Transverse colon (tissue), 4 donors: ENCODE results near the gene NFAM1.

ENCODE experiments used
- CTCF ChIP-seq, 5 experiments: fragments of 200-600 bp in 3 of 5; fragments of 450-650 bp in 2 of 5; sonication (generic) in 3 of 5; IDR thresholded peaks; 1 replicate in 2 of 5; 2 replicates in 3 of 5; pipeline ENCODE4 v1.5.1; 2016 to 2017; ENCODE audit warnings: antibody characterized with exemption in 5 of 5, inconsistent platforms in 3 of 5, mild to moderate bottlenecking in 2 of 5, moderate library complexity in 1 of 5
- EP300 ChIP-seq: sonication (generic); formaldehyde crosslinking; IDR thresholded peaks from one replicate; pipeline ENCODE4 v1.6.1; 2017; ENCODE audit warnings: antibody characterized with exemption, low read depth
- POLR2A ChIP-seq: fragments of 450-650 bp; IDR thresholded peaks from one replicate; pipeline ENCODE4 v1.6.1; 2016; ENCODE audit warnings: antibody characterized with exemption, mild to moderate bottlenecking, moderate library complexity
- POLR2AphosphoS5 ChIP-seq, 3 donors: sonication (generic); formaldehyde crosslinking; IDR thresholded peaks; one replicate each; pipeline ENCODE4 v1.6.1; 2016; ENCODE audit warnings: antibody characterized with exemption in 3 of 3

DNA sequence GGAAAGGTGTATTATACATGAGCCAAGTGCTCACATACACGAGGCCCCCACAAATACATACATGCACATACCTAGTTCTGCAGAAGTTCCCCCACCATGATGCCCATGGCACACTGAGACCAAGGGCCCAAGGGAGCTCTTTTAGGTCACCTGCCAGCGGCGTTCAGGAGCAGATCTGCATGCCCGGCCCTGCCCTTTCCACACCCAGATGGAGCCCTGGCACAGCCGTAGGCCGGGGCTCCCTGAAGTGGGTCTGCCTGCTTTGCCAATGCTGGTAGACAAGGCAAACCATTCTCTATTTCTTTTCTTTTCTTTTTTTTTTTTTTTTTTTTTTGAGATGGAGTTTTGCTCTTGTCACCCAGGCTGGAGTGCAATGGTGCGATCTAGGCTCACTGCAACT, 21.5 kb downstream of the NFAM1 start:
- TF ChIP-seq CTCF (IDR thresholded peaks at IDR 0.05) (no peak), EP300 (no peak), POLR2A (no peak), POLR2AphosphoS5 (IDR thresholded peaks at IDR 0.05) (no peak)
